ENCODE data around the gene NYAP2.

Gene NYAP2

DNA sequence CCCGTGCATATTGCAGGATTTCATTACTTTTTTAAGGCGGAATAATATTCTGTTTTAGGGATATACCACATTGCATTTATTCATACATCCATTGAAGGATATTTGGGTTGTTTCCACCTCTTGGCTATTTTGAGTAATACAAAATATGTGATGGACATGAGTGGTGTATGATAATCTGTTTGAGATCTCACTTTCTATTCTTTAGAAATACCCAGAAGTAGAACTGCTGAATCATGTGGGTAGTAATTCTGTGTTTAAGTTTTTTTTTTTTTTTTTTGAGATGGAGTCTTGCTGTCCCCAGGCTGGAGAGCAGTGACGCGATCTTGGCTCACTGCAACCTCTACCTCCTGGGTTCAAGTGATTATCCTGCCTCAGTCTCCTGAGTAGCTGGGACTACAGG lies 201.4 kb downstream of the NYAP2 start:
- H3K4me3 ChIP-seq: no peak overlapping the region
- no peak overlapping the region for H3K27ac ChIP-seq

DNA sequence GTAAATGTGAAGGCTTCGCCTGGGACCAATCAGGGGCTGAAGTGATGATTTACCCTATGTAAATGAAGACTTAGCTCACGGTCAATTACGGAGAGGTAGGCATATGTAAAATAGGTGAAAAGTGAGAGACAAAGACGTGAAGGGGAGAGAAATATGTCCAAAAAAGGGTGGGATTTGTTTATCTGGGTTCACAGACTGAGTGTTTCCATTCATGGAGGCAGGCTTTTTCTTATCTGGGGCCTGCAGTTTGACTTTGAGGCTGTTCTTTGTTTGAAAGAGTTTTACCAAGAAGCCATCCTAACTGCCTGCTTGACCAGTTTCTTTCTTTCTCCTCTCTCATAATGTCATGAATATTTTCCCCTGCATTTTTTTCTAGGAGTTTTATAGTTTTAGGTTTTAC lies 202.7 kb downstream of the NYAP2 start:
- Histone ChIP-seq H3K4me3 (no peak overlapping the region), H3K27ac (no peak overlapping the region)

DNA sequence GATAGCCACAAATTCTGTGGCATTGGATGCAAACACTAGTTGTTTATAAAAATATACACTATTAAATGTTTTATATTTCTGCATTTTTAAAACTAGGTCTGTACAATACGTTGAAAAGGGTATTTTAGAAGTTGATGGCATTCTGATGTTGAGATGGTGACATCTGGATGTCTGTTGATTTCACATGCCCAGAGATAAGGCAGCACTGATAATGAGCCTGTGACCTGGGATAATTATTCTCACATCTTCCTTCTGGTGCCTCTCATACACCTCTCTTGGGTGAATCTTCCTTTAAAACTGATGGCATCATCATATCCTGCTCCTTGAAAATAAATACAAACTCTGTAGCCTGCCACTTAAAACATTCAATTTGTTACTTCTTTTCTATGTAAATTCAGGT lies 208.6 kb downstream of the NYAP2 start:
- Histone ChIP-seq H3K4me3 (no peak overlapping the region), H3K27ac (no peak overlapping the region)

DNA sequence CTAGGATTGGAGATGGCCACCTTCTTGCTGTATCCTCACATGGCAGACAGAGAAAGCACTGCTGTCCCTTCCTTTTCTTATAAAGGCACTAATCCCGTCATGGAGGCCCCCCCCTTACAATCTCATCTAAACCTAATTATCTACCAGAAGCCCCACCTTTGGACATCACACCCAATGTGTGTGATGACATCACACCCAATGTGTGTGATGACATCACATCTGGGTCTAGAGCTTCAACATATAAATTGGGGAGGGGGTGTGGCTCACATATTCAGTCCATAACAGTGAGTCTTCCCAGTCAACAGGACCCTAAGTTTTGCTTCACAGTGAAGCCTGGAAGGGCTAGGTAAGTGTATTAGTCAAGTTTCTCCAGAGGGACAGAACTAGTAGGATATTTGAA lies 213.1 kb downstream of the NYAP2 start:
- Histone ChIP-seq H3K27ac (no peak overlapping the region), H3K4me3 (no peak overlapping the region)

DNA sequence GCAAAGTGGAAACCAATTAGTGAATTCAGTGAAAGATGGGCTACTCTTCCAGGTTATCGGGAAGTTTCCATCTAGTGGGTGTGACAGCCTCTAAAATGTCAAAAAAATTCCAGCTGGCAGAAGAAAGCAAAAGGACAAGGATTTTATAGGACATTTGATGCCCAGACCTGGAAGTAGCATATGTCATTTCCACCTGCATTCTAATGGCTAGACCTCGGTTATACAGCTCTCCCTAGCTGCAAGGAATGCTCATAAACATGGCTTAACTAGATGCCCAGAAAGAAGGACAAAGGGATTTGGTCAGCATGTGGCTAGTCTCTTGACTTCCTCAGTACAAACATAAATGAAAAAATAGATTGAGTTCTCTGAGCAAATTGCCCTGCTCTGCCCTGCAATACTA lies 215.4 kb downstream of the NYAP2 start:
- Histone ChIP-seq H3K27ac (no peak overlapping the region), H3K4me3 (no peak overlapping the region)

DNA sequence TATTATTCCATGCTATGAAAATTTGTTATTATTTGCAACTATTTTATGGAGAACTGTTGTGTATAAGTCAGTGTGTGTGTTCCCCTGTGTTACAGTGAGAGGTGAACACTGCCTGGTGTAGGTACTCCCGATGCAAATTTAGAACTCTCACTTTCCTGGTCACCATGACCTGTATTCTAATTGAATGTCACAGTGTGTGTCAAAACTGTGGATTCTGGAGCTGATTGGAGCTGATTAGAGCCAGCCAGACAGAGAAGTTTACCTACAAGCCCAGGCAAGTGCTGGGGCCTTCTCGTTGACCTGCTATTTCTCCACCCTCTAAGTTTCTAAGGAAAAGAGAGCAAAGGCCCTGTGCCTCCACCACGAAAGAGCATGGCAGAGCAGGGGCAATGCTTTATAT lies 216.0 kb downstream of the NYAP2 start:
- H3K27ac ChIP-seq: no peak overlapping the region
- no peak overlapping the region for H3K4me3 ChIP-seq

DNA sequence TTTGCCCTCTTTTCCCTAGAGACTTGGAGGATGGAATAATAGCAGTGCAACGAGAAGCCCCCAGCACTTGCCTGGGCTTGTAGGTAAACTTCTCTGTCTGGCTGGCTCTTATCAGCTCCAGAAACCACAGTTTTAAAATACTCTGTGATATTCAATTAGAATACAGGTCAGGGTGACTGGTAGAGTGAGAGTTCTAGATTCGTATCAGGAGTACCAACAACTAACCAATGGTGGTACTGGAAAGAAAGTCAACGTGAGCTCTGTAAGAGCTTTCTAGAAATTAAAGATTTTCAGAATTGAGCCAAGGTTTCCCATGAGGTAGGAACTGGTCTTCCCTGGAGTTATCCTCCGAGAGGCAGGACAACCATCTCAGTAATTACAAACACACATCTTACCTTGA lies 216.9 kb downstream of the NYAP2 start:
- no peak overlapping the region for H3K27ac ChIP-seq
- H3K4me3 ChIP-seq: no peak overlapping the region

DNA sequence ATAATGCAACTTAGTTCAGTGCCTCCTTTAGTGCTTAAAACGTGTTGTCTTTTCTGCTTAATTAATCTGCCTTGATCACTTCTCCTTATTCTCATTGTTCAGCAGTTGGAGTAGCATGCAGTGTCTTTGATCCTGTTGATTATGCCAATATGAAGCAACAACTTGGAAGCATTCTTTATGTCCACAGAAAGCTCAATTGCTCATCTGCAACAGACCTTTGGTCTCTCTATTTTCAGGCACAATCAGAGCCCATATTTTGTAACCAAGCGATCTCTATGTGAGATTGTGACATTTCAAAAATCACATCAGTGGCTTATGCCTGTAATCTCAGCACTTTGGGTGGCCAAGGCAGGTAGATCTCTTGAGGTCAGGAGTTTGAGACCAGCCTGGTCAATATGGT lies 217.3 kb downstream of the NYAP2 start:
- Histone ChIP-seq H3K27ac (no peak overlapping the region), H3K4me3 (no peak overlapping the region)

DNA sequence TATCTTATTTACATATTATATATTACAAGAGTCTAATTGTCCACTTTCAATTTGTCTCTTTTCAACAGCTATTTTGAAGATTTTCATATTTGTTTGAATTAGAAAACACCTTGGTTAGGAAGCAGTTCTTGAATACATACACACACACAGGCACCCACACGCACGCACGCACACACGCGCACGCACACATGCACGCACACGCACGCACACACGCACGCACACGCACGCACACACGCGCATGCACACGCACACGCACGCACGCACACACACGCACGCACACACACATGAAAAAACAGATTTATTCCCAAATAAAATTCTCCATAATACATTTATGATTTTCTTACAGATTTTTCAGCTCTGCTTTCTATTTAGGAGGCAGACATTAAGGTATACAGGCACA lies 220.7 kb downstream of the NYAP2 start:
- no peak overlapping the region for H3K4me3 ChIP-seq
- H3K27ac ChIP-seq: no peak overlapping the region

DNA sequence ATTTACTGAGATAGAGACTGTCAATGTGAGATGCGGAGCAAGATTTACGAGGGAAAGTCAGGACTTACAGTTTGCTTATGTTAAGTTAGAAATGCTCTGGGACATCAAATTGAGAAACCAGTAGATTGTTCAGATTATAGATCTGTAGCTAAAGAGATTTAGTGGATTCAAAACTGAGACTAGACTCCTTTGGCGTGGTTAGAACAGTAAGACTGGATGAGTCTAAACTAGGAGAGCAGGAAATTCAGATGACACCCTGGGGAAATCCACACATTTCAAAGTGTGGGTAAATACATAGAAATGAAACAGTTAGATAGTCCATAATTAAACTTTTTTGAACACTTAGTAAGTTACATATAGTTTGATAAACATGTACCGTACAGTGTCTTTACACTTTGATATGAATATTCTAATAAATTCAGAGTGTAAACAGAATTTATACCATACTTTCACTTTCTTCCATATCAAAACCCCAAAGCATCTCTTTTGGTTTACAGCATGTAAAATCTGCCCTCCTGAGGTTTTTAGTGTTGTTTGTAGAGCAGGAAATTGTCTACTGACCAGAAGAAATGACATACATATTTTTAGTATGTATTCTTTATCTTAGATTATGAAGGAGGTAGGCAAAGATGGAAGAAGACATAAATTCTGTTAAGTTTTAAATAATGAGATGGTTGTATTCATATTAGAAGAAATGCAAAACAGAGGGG lies 231.5 kb downstream of the NYAP2 start:
- Histone ChIP-seq H3K27ac (no peak overlapping the region), H3K4me3 (no peak overlapping the region)

DNA sequence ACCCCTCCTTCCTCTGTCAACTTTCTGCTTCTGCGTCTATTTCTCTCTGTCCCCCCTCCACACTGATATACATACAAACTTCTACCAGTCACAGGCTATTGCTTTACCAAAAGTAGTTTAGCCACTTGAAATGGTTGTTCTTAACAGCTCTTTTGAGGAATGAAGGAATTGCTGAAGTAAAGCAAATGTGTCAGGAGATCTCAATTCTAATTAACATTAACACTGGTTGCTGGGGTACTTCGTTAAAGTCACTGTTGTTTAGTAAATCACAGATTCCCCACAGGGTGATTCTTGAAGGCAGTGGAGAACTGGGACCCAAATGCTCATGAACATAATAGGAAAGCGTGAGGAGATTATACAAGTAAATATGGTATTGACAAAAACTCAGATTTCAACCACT lies 232.8 kb downstream of the NYAP2 start:
- Histone ChIP-seq H3K27ac (no peak overlapping the region), H3K4me3 (no peak overlapping the region)

DNA sequence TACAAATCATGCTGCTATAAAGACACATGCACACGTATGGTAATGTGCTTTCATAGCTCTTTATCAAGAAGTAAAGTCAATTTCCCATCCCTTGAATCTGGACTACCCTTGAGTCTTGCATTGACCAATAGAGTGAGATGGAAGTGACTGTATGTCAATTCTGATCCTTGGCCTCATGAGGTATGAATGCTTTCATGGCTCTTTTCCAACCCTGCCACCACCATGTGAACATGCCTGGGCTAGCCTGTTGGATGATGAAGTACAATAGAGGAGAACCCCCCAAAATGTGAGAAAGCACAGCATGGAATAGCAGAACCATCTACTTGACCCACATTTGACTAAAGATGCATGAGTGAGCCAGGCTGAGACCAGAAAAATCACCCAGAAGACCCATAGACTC lies 237.0 kb downstream of the NYAP2 start:
- H3K27ac ChIP-seq: no peak overlapping the region
- H3K4me3 ChIP-seq: no peak overlapping the region

DNA sequence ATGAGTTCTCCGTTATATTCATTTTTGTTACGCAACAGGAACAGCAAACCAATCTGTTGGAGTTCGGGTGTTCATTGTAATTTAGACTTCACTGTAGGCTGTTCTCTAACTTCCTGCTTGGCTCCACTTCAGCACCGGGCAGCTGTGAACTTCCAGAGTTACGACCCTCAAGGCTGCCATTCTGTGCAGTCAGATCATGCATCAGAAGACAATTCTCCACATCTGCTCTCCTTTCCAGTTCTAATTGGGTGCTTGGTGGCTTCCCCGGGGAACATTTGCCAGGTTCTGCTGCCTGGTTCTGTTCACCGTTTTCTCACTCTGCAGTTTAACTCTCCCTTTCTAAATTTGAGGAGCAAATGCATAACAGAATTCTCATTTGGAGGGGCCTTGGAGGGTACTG lies 237.7 kb downstream of the NYAP2 start:
- no peak overlapping the region for H3K27ac ChIP-seq
- H3K4me3 ChIP-seq: no peak overlapping the region

DNA sequence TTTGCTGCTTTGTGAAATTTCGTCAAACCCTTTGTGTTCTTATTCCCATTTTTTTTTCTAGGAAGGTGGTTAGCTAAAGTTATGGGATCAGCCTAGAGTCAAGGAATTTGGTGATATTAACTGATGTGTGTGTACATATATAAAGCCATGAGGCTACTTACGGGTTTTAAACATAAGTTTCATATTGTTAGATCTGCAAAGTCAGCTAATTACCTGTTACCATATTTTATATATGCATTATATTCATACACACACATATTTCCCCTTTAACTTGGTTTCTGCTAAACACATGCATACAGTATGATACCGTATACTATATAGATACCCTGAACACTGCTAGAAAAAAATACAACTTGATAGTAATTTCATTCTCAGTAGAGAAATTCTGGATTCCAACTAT lies 241.0 kb downstream of the NYAP2 start:
- H3K27ac ChIP-seq: no peak overlapping the region

DNA sequence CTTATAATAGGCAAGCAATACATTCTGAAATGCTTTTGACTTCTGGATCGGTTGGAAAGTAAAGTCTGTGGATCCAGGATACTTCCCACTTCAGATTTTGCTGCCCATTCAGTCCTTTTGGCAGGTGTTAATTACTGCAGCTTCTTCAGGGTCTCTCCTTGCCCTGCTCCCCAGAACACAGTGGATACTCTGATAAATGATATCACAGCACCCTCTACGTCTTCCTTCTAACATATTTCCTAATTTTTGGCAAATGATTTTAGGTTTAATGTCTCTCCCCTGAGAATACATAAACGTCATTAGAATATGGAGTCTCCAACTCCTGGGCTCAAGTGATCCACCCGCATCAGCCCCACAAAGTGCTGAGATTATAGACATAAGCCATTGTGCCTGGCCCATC lies 249.8 kb downstream of the NYAP2 start:
- Histone ChIP-seq H3K4me3 (no peak overlapping the region), H3K27ac (no peak overlapping the region)

More for the DNA sequence above, 241.0 kb downstream of the NYAP2 start:
- no peak overlapping the region for H3K4me3 ChIP-seq

DNA sequence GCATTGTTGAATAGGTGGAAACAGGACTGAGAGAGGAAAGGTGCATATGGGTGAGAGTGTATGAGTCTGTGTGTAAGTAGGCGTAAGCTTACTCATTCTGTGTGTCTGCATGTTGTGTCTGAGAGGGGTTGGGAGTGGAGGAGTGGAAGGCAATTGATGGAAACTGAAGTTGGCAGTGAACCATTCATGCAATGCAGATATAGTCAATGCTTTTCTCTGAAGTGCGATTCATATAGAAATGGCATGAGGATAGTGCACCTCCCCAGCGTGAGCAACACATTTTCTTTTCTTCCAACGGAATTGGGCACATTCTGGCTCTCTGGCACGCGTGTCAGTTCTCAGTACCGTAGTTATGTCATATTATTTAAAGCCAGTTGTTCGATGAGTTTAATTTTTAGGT lies 250.5 kb downstream of the NYAP2 start:
- Histone ChIP-seq H3K4me3 (no peak overlapping the region), H3K27ac (no peak overlapping the region)

DNA sequence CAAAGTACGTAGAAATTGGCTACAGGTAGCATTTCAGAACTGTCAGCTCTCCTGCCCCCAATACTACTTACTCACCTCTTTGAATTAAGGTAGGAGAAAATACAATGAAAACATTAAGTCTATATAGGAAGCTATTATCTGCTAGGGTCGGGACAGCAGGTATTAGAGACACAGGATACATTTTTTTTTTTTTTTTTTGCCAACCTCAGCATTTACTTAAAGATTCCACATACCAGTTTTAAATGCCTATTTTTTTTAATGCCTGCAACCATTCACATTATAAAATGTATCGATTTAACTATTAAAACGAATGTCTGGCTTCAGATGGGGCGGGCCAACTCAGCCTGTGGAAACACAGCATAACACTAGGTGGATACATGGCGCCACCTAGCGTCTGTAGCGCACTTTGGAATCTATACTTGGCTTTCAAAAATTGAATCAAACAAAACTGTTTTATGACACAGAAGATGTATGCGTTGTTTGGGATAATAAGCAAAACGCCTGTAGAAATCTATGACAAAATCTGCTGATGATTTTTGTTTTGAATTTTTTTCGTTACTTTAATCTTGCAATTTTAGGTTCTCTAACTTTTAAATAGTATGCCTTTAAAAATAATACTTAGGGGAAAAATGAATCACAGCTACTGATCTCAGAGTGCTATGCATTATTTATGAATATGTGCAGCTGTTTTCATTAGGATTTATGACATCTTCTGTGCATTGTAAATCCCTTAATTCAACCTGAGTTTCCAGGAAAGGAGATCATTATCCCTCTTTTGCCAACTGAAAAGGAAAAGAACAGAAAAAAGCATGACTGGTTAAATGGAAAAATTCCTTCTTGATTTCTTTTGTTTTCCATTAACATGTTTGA lies 261.0 kb downstream of the NYAP2 start:
- H3K4me3 ChIP-seq: no peak overlapping the region
- H3K27ac ChIP-seq: no peak overlapping the region

DNA sequence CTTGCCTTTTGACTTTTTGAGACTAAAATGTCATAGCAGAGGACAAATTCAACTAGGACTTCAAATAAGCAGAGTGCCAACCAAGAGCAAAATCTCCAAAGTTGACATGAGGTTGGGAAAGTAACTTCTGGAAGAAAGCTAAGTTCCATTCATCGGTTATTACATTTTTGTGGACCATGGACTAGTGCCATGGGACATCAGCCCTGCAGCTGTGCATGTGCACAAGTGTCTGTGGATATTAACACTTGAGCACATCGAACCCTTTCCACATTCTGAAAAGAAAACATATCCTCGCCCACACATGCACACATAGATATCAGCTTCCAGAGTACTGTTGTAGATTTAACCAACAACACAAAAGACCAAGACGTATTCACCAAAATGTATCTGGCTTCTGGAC lies 262.6 kb downstream of the NYAP2 start:
- H3K4me3 ChIP-seq: no peak overlapping the region
- no peak overlapping the region for H3K27ac ChIP-seq

DNA sequence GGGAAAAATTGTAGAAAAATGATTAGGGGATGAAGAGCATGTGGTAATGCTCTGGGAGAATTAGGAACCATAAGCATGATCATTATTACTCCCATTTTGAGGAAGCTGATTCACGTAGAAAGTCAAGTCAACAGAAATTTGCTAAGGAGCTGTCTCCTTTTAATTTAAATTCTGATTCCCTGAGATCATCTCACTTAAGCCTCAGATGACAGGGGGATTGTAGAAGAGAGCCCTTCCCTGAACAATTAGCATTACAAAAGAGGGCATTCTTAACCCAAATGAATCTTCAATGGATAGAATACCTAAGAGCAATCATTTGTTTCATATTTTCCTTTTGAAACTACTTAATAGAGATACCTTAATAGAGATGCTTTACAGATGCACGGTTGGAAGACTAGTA lies 267.9 kb downstream of the NYAP2 start:
- no peak overlapping the region for H3K4me3 ChIP-seq
- no peak overlapping the region for H3K27ac ChIP-seq

DNA sequence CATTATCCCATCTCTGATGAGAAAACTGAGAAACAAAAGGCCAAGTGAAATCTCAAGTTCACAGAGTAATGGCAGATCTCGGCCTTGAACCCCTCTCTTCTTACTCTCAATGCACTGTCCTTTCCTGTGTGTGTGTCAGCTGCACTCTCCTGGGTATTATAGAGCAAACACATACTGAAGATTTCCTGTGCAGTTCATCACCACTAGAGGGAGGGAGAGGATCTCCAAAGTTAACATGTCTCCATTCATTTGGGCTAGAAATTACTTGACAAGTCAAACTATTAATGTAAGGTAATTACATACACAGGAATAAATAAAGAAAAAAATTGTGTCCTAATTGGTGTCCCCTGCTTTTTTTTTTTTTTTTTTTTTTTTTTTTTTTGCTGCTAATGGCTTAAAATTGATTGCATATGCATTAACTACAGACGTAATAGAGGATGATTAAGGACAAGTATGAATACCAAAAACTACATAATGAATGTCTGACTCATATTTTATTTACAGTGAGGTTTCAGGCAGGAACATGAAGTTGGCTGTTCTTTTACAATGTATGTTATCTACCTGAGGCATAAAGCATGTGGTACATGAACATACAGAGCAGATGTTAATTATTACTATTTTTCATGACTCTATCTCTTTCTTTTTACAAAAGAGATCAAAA lies 269.2 kb downstream of the NYAP2 start:
- H3K4me3 ChIP-seq: no peak overlapping the region

More for the DNA sequence above, 269.2 kb downstream of the NYAP2 start:
- no peak overlapping the region for H3K27ac ChIP-seq
